Neutrophil (primary cell): Measurements from ENCODE around the gene TENM4.

Experiments
- H3K27ac ChIP-seq: fragments of 200-600 bp; sonication (generic); 2 replicates; pipeline ENCODE4 v1.5.1; 2016; ENCODE audit warnings: mild to moderate bottlenecking, moderate library complexity
- H3K27me3 ChIP-seq: fragments of 200-600 bp; sonication (generic); 2 replicates; pipeline ENCODE4 v1.6.0; 2016; ENCODE audit warnings: mild to moderate bottlenecking
- H3K36me3 ChIP-seq: fragments of 200-600 bp; sonication (generic); 2 replicates; pipeline ENCODE4 v1.5.1; 2017
- H3K4me1 ChIP-seq, 2 experiments: fragments of 200-600 bp in 1 of 2; sonication (generic) in 1 of 2; 1 replicate in 1 of 2; 2 replicates in 1 of 2; pipeline versions ENCODE4 v1.5.1 to v1.6.1; 2013 to 2016; ENCODE audit warnings: low read depth in 1 of 2, low read length in 1 of 2, mild to moderate bottlenecking in 1 of 2, moderate library complexity in 1 of 2; ENCODE audit not compliant: control insufficient read depth in 1 of 2, insufficient read depth in 1 of 2
- H3K4me3 ChIP-seq, 2 experiments: fragments of 200-600 bp in 1 of 2; sonication (generic) in 1 of 2; 1 replicate in 1 of 2; 2 replicates in 1 of 2; pipeline ENCODE4 v1.5.1; 2013 to 2016; ENCODE audit warnings: low read depth in 1 of 2, low read length in 1 of 2, mild to moderate bottlenecking in 1 of 2, moderate library complexity in 1 of 2
- H3K9me3 ChIP-seq: fragments of 200-600 bp; sonication (generic); 2 replicates; pipeline ENCODE4 v1.5.1; 2016
- TF ChIP-seq, protein P1 (sequence below): fragments of 200-600 bp; sonication (generic); IDR thresholded peaks from 2 replicates; pipeline ENCODE4 v1.5.1; 2016; ENCODE audit warnings: antibody characterized with exemption

Gene TENM4

DNA sequence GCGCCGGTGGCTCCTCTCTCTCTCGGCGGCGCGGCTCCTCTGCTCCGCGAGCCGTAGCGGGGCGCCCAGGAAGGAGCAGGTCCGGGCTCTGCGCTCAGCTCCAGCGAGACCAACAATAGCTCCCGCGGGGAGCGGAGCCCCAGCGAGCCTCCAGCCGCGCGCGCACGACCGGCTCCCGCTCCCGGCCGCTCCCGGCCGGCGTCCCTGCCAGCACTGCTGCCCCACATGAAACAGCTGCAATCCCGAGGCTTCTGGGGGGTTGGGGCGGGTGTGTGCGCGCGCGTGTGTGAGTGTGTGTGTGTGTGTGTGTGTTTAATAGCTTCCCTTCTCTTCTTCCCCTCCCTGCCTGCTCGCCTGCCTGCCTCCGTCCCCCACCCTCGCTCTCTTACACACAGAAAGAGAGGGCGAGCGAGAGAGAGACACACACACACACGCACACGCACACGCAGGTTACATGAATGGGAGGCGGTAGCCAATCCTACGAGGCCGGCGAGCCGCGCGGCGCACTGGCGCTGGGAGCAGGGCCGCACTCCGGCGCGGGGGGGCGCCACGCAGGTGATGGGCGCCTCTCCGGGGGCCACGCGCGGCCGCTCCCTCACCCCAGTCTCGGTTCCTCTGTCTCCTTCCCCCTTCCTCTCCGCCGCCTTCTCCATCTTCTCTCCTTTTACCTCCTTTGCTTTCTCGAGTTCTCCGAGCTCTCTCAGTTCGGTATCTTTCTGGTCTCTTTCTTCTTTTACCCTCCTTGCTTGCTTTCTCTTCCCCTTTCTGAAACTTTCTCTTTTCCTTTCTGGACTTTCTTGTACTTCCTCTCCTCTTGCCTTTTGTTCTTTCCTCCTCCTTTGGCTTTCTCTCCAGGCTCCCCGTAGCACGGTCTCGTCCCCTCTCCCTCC lies at the start of gene TENM4:
TENM4 (minus strand) TSS at position 460 of the 890 bp plus-strand sequence. CDS start 371,086 bp downstream, outside the sequence.
- Histone ChIP-seq H3K27ac (no peak within 1 kb of the TSS), H3K36me3 (no peaks in the 10 kb centered on the region), H3K27me3 (peaks cover 100% of the 10 kb centered on the region), H3K4me3 (no peak within 1 kb of the TSS), H3K4me1 (no peaks in the 10 kb centered on the region), H3K9me3 (no peaks in the 10 kb centered on the region)
- TF ChIP-seq, protein P1, sequence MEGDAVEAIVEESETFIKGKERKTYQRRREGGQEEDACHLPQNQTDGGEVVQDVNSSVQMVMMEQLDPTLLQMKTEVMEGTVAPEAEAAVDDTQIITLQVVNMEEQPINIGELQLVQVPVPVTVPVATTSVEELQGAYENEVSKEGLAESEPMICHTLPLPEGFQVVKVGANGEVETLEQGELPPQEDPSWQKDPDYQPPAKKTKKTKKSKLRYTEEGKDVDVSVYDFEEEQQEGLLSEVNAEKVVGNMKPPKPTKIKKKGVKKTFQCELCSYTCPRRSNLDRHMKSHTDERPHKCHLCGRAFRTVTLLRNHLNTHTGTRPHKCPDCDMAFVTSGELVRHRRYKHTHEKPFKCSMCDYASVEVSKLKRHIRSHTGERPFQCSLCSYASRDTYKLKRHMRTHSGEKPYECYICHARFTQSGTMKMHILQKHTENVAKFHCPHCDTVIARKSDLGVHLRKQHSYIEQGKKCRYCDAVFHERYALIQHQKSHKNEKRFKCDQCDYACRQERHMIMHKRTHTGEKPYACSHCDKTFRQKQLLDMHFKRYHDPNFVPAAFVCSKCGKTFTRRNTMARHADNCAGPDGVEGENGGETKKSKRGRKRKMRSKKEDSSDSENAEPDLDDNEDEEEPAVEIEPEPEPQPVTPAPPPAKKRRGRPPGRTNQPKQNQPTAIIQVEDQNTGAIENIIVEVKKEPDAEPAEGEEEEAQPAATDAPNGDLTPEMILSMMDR: no peak

DNA sequence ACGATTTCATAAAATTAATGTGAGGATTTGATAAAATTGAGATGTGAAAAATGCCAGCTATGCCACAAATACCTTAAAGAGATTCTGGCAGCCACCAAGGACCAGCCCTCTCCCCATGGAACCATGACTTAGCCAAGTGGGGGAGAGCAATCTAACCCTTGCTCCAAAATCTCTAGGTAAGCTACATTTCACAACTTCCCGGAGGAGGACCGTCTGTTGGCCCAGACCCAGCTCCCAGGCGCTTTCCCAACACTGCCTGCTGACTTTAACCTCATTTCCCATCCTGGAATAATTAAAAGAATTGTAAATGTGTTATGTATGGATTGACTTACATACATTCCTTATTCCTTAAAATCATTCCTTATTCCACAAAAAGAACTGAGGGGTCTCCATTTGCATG lies 47.5 kb upstream of the TENM4 start:
- Histone ChIP-seq H3K27me3 (no peaks in the 10 kb centered on the region), H3K36me3 (no peaks in the 10 kb centered on the region), H3K9me3 (no peaks in the 10 kb centered on the region), H3K4me1 (no peaks in the 10 kb centered on the region), H3K27ac (no peak overlapping the region), H3K4me3 (no peak overlapping the region)
- TF ChIP-seq, protein P1: no peak

DNA sequence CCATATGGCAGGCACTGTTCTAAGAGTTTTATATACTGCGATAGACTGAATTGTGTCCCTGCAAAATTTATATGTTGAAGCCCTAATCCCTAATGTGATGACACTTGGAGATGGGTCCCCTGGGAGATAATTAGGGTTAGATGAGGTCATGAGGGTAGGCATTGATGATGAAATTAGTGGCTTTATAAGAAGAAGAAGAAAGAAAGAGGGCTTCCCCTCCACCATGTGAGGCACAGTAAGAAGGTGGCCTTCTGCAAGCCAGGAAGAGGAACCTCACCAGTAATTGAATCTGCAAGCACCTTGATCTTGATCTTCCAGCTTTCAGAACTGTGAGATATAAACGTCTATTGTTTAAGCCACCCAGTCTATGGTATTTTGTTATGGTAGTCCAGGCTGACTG lies 46.6 kb upstream of the TENM4 start:
- Histone ChIP-seq H3K4me1 (no peaks in the 10 kb centered on the region), H3K36me3 (no peaks in the 10 kb centered on the region), H3K4me3 (no peak overlapping the region), H3K27me3 (no peaks in the 10 kb centered on the region), H3K9me3 (no peaks in the 10 kb centered on the region), H3K27ac (no peak overlapping the region)
- TF ChIP-seq, protein P1: no peak

DNA sequence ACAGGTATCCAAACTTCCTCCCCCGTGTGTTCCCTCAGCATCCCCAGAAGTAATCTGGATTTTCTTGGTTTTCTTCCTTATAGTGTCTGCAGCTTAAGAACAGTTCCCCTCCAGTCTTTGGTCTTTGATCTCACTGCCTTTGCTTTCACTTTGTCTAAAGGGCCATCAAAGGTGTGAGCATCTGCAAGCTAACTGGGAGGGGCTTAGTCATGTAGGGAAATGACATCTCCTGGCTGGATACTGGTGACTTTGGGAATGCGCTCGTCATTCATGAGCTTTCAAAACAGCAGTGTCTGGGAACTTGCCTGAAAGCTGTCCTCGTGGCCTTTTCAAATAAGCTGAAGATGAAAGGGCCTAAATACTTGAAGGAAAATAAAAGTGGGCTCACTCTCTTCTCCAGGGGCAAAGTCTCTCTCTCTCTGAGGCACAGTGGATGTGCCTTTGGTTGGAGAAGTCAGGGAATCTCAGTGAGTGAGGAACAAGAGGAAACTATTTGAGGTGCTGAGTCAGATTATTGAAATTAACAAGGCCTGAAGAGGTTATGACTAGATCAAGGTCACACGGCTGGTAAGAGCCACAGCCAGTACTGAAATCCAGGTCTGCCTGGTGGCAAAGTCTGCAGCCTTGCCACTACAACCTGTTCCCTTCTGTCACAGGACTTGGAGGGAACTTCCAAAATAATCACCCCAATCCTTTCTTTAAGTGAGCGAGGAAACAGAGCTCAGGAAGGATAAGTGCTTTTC lies 45.6 kb upstream of the TENM4 start:
- Histone ChIP-seq H3K4me1 (no peaks in the 10 kb centered on the region), H3K4me3 (no peak overlapping the region)
- TF ChIP-seq, protein P1: no peak

DNA sequence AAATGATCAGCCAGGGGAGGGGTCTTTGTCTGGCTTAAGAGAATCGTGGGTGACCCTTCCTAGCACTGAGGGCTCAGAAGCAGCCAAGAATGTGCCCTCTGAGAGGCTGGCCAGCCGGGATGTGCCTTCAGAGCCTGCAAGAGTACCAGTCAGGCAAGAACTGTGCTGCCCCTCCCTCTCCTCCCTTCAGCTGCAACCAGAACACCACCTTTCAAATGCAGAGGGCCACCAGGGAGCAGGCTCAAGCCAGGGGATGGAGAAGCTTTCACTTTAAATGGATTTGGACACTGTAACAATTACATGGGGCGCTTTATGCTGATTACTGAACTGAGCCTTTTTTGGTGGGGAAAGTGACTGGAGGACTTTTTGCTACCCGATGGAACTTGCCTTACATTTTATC lies 44.9 kb upstream of the TENM4 start:
- TF ChIP-seq, protein P1: no peak
- no peaks in the 10 kb centered on the region for H3K27me3 ChIP-seq
- no peaks in the 10 kb centered on the region for H3K36me3 ChIP-seq
- H3K4me3 ChIP-seq: no peak overlapping the region
- no peaks in the 10 kb centered on the region for H3K4me1 ChIP-seq
- H3K9me3 ChIP-seq: no peaks in the 10 kb centered on the region
- H3K27ac ChIP-seq: no peak overlapping the region

More for the DNA sequence above, 45.6 kb upstream of the TENM4 start:
- Histone ChIP-seq H3K36me3 (no peaks in the 10 kb centered on the region), H3K27me3 (no peaks in the 10 kb centered on the region), H3K9me3 (no peaks in the 10 kb centered on the region), H3K27ac (no peak overlapping the region)
